Nephron progenitor cell (in vitro differentiated cells): ENCODE measurements around the gene MACROD2.

Experiments
- DNase-seq: peaks from one replicate; pipeline ENCODE4 v3.0.0; 2021
- H3K27ac Mint-ChIP-seq: 2 replicates; pipeline ENCODE4 v1.8.0; 2021; ENCODE audit warnings: mild to moderate bottlenecking, moderate library complexity, mixed read lengths
- H3K27me3 Mint-ChIP-seq: 2 replicates; pipeline ENCODE4 v1.8.0; 2021; ENCODE audit warnings: mild to moderate bottlenecking, low read depth, mixed read lengths; ENCODE audit not compliant: poor library complexity
- H3K36me3 Mint-ChIP-seq: 2 replicates; pipeline ENCODE4 v1.8.0; 2021; ENCODE audit warnings: low read depth, mixed read lengths
- H3K4me1 Mint-ChIP-seq: 2 replicates; pipeline ENCODE4 v1.8.0; 2021; ENCODE audit warnings: mixed read lengths
- H3K4me3 Mint-ChIP-seq: 2 replicates; pipeline ENCODE4 v1.8.0; 2021; ENCODE audit warnings: mild to moderate bottlenecking, moderate library complexity, mixed read lengths
- H3K9me3 Mint-ChIP-seq: 2 replicates; pipeline ENCODE4 v1.8.0; 2021; ENCODE audit warnings: mild to moderate bottlenecking, moderate library complexity, mixed read lengths
- TF ChIP-seq, protein P1 (sequence below): fragments of 200-600 bp; sonication (generic); IDR thresholded peaks from 2 replicates; pipeline ENCODE4 v1.5.0; 2021; ENCODE audit warnings: antibody characterized with exemption

MACROD2 gene

DNA sequence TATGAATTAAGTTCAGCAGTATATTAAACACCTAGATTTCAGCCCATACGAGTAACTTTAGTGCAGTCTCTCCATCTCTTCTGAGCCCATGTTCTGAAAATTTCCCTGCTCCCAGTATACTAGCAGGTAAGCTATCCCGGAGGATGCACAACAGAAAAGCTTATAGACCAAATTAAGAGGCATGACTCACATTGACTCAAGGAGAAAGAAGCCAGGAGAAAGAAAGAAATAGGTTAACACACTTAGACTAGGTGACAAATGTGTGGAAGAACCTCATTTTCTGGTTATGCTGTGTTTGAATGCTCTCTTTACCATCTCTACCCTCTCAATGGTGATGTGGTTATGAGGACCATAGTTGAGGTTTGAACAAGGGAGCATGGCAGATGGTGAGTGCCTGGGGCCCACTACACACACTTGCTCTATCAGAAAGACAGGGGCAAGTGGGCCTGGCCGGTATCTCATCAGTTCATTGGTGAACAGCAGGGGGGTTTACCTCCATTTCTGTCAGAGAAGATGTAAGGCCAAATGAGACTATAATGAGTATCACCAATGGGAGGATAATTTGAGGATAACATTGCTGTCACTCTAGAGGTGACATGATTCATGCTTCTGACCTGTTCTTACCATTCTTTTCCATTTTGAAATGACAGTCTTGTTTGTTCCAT, 1244.4 kb downstream of the MACROD2 start:
- peaks cover 17% of the 10 kb centered on the region for H3K4me1 Mint-ChIP-seq
- no peak overlapping the region for H3K27ac Mint-ChIP-seq

DNA sequence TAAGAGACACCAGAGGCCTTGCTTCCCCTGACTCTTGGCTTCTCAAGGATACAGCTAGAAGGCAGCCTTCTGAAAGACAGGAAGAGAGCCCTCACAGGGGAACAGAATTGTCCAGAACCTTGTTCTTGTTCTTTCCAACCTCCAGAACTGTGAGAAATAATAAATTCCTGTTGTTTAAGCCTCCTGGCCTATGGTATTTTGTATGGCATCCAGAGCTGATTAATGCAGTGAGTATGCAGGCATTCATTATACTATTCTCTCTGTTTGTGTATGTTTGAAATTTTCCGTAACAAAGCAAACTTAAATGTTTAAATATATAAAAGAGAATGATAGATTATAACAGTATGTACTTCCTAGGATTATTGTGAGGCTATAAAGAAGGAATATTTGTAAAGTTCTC, 1245.5 kb downstream of the MACROD2 start:
- H3K36me3 Mint-ChIP-seq = no peaks in the 10 kb centered on the region
- H3K9me3 Mint-ChIP-seq = no peaks in the 10 kb centered on the region
- no peak overlapping the region for H3K27ac Mint-ChIP-seq
- H3K4me3 Mint-ChIP-seq = no peak overlapping the region
- TF ChIP-seq, protein P1, sequence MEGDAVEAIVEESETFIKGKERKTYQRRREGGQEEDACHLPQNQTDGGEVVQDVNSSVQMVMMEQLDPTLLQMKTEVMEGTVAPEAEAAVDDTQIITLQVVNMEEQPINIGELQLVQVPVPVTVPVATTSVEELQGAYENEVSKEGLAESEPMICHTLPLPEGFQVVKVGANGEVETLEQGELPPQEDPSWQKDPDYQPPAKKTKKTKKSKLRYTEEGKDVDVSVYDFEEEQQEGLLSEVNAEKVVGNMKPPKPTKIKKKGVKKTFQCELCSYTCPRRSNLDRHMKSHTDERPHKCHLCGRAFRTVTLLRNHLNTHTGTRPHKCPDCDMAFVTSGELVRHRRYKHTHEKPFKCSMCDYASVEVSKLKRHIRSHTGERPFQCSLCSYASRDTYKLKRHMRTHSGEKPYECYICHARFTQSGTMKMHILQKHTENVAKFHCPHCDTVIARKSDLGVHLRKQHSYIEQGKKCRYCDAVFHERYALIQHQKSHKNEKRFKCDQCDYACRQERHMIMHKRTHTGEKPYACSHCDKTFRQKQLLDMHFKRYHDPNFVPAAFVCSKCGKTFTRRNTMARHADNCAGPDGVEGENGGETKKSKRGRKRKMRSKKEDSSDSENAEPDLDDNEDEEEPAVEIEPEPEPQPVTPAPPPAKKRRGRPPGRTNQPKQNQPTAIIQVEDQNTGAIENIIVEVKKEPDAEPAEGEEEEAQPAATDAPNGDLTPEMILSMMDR = no peak
- no peaks in the 10 kb centered on the region for H3K27me3 Mint-ChIP-seq
- DNase-seq = no peak
- peaks cover 16% of the 10 kb centered on the region for H3K4me1 Mint-ChIP-seq

More for the DNA sequence above, 1244.4 kb downstream of the MACROD2 start:
- Mint-ChIP-seq H3K4me3 (no peak overlapping the region), H3K9me3 (no peaks in the 10 kb centered on the region), H3K36me3 (no peaks in the 10 kb centered on the region), H3K27me3 (no peaks in the 10 kb centered on the region)
- no peak for DNase-seq
- TF ChIP-seq, protein P1 = no peak

DNA sequence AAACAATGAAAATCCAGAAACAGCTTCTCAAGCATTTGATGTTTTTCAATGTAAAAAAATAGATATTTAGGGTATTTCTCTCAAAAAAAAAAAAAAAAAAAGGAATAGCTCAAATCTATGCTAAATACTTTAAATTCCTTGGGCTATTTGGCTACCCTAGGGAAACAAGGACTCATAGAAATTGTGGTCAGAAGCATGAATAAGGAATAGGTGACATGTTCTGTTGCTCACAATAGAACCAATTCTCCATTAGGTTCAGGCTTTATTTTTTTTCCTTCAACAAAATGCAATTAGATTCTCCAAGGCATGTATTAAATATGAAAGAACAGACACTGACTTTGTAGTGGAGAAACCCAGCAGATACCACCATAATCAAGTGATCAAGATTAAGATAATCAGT, 1246.4 kb downstream of the MACROD2 start:
- Mint-ChIP-seq H3K4me1 (peaks cover 10% of the 10 kb centered on the region), H3K27ac (no peak overlapping the region), H3K36me3 (no peaks in the 10 kb centered on the region), H3K9me3 (no peaks in the 10 kb centered on the region), H3K27me3 (no peaks in the 10 kb centered on the region), H3K4me3 (no peak overlapping the region)
- TF ChIP-seq, protein P1 = no peak
- DNase-seq = no peak

DNA sequence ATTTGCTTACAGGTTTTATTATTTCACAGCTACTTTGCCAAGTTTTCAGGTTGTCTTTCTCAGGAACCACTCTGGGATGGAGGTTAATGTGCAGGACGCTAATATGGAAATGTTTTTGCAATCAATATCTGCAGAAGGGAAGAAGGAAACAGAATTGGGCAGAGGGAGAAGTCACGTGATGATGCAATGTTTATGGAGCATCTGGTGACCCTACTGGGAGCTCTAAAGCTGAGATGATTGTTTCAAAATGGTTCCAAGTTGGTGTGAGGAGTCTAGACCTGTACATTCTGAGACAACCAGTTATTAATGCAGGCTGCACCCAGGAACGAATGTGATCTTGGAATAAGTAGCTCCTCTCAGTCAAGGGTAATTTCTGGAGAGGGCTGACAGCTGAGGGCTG, 1247.5 kb downstream of the MACROD2 start:
- Mint-ChIP-seq H3K36me3 (no peaks in the 10 kb centered on the region), H3K4me1 (peaks cover under 1% of the 10 kb centered on the region), H3K27me3 (no peaks in the 10 kb centered on the region), H3K27ac (no peak overlapping the region), H3K9me3 (no peaks in the 10 kb centered on the region), H3K4me3 (no peak overlapping the region)
- TF ChIP-seq, protein P1 = no peak
- DNase-seq = no peak

DNA sequence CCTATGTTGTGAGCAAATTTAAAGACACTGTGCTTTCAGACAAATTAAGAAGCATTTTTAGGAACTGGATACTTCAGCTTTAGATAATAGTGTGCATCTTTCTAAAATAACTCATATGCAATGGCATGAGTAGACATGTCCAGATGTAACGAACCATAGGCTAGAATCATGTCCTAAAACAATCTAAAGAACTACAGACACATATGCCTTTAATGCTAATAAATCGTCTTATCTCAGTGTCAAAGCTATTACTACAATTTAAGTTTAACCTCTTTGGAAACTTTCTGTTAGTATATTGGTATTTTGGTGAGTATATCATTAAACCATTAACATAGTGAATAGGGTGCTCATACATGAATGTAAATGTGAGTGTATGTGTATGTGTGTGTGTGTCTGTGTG, 1250.6 kb downstream of the MACROD2 start:
- DNase-seq = no peak
- no peaks in the 10 kb centered on the region for H3K27me3 Mint-ChIP-seq
- H3K36me3 Mint-ChIP-seq = no peaks in the 10 kb centered on the region
- H3K9me3 Mint-ChIP-seq = no peaks in the 10 kb centered on the region
- H3K4me3 Mint-ChIP-seq = no peak overlapping the region
- TF ChIP-seq, protein P1 = no peak
- H3K4me1 Mint-ChIP-seq = peaks cover 4% of the 10 kb centered on the region
- H3K27ac Mint-ChIP-seq = no peak overlapping the region

DNA sequence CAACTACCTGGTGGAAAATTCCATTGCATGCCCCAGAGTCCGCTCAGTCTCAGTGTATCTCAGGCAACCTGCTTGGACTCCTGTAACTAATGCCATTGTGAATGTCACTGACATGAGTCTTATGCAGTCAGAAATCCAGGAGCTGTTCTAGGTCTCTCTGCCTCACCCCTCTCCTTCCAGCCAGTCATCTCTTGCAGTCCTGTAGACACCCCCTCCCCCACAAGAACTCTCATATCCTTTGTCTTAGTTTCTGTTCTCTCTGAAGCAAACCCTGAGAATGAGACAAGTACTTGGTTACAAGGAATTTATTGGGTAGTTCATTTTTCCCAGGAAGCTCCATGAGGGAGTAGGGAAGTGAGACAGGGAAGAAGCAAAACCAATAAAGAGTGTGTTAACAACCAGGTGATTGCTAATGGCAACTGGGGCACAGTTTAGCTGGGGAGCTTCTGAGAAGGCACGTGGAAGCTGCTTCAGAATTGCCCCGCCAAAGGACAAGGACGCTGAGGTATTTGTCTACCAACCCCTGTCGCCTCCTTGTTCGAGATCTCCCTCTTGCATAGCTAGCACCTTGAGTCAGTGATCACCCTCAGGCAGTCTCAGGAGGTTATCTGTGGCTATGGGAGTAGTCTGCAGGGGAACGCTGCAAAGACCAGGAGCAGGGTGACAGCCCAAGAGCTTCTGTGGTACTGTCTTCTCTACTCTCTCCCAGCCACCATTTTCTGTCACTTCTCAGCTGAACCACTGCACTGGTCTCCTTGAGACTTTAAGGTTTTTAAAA, 1253.5 kb downstream of the MACROD2 start:
- Mint-ChIP-seq H3K4me1 (peaks cover 11% of the 10 kb centered on the region), H3K27ac (no peak overlapping the region), H3K9me3 (no peaks in the 10 kb centered on the region), H3K4me3 (no peak overlapping the region), H3K36me3 (no peaks in the 10 kb centered on the region), H3K27me3 (no peaks in the 10 kb centered on the region)
- no peak for DNase-seq
- TF ChIP-seq, protein P1 = no peak
